LNCaP clone FGC (cell line): ENCODE results near the gene SLC10A4.

ENCODE experiments used
- DNase-seq: peaks from one replicate; pipeline ENCODE4 v3.0.0-alpha.2; 2011; ENCODE audit warnings: low read depth
- H3K4me3 ChIP-seq: 2 replicates; pipeline ENCODE4 v1.5.1; 2011; ENCODE audit warnings: mild to moderate bottlenecking, low read depth, low read length, control low read depth
- CTCF ChIP-seq: IDR thresholded peaks from 2 replicates; pipeline ENCODE4 v1.5.1; 2012; ENCODE audit warnings: mild to moderate bottlenecking; ENCODE audit not compliant: control insufficient read depth, insufficient read depth; ENCODE audit errors: extremely low read depth

The SLC10A4 gene

GRCh38 chr4:48495941-48496340 lies 12.8 kb downstream of the SLC10A4 start:
- TF ChIP-seq CTCF = no peak
- H3K4me3 ChIP-seq = no peak overlapping the region
- no peak for DNase-seq

GRCh38 chr4:48498895-48499294 lies 15.8 kb downstream of the SLC10A4 start:
- no peak for DNase-seq

GRCh38 chr4:48499551-48500066 lies 16.5 kb downstream of the SLC10A4 start:
- H3K4me3 ChIP-seq = no peak overlapping the region
- no peak for TF ChIP-seq CTCF
- DNase-seq = no peak

More at GRCh38 chr4:48498895-48499294, 15.8 kb downstream of the SLC10A4 start:
- TF ChIP-seq CTCF = no peak
- H3K4me3 ChIP-seq = no peak overlapping the region

GRCh38 chr4:48503233-48504025 lies 20.3 kb downstream of the SLC10A4 start:
- no peak for TF ChIP-seq CTCF

GRCh38 chr4:48504026-48504330 lies 20.8 kb downstream of the SLC10A4 start:
- DNase-seq = no peak
- no peak overlapping the region for H3K4me3 ChIP-seq

More at GRCh38 chr4:48503233-48504025, 20.3 kb downstream of the SLC10A4 start:
- no peak for DNase-seq
- no peak overlapping the region for H3K4me3 ChIP-seq

GRCh38 chr4:48504352-48504751 lies 21.2 kb downstream of the SLC10A4 start:
- no peak for DNase-seq
- no peak overlapping the region for H3K4me3 ChIP-seq
- TF ChIP-seq CTCF = no peak

More at GRCh38 chr4:48504026-48504330, 20.8 kb downstream of the SLC10A4 start:
- TF ChIP-seq CTCF = no peak

GRCh38 chr4:48506716-48507115 lies 23.6 kb downstream of the SLC10A4 start:
- H3K4me3 ChIP-seq = no peak overlapping the region
- no peak for TF ChIP-seq CTCF
- no peak for DNase-seq
